HUES6 (cell line): ENCODE results near the gene ZNF587B.
"Not testable (repeated sequence)": the region's sequence is repeated elsewhere in the genome, so short reads cannot be mapped to it uniquely, and the experiment has no call there.

Experiments used
- H3K27ac ChIP-seq: 2 replicates; pipeline ENCODE4 v1.7.0; 2013; ENCODE audit warnings: low read depth, mild to moderate bottlenecking, low read length, inconsistent platforms
- H3K27me3 ChIP-seq: 2 replicates; pipeline ENCODE4 v1.6.1; 2013; ENCODE audit warnings: low read length; ENCODE audit not compliant: control insufficient read depth, insufficient read depth
- H3K36me3 ChIP-seq: 2 replicates; pipeline ENCODE4 v1.6.1; 2013; ENCODE audit warnings: low read length; ENCODE audit not compliant: control insufficient read depth, insufficient read depth
- H3K4me1 ChIP-seq: 2 replicates; pipeline ENCODE4 v1.6.1; 2013; ENCODE audit warnings: low read length; ENCODE audit not compliant: control insufficient read depth, insufficient read depth
- H3K4me3 ChIP-seq: 2 replicates; pipeline ENCODE4 v1.5.1; 2013; ENCODE audit warnings: low read depth, low read length
- H3K9ac ChIP-seq: one replicate; pipeline ENCODE4 v1.6.1; 2013; ENCODE audit warnings: mild to moderate bottlenecking, low read length
- H3K9me3 ChIP-seq: 2 replicates; pipeline ENCODE4 v1.6.1; 2013; ENCODE audit warnings: low read depth, low read length; ENCODE audit not compliant: control insufficient read depth, insufficient read depth

Gene ZNF587B

DNA sequence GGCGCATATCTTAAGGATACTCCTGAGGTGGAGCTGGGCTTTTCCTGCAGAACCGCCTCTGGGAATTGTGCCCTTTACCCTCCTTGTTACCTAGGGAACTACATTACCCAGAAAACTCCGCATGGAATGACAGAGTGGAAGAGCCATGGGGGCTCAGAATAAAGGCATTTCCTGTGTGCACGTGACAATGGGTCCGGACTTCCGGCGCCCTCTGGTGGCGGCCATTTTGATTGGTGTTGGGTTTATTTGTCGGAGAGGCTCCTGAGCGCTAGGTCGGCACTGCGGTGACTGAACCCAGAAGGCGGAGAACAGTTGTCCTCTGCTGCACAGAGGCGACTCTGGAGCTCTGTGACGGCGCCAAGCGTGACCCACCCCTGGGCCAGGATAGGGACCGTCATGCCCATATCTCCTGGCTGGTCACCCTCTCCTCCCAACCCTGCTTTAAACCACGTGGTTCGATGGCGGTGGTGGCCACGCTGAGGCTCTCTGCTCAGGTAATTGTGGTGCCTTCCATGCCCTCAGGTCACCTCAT is at the start of gene ZNF587B:
ZNF587B (plus strand) TSS at position 229 of the 532 bp plus-strand sequence; CDS start at position 459, 230 bp downstream.
- Histone ChIP-seq H3K9ac (peak within 1 kb of the TSS; percentile 94), H3K4me1 (peaks cover 14% of the 10 kb centered on the region), H3K27me3 (no peaks in the 10 kb centered on the region), H3K36me3 (peaks cover 12% of the 10 kb centered on the region), H3K4me3 (peak within 1 kb of the TSS; percentile 87), H3K9me3 (no peaks in the 10 kb centered on the region), H3K27ac (peak within 1 kb of the TSS; percentile 79)

DNA sequence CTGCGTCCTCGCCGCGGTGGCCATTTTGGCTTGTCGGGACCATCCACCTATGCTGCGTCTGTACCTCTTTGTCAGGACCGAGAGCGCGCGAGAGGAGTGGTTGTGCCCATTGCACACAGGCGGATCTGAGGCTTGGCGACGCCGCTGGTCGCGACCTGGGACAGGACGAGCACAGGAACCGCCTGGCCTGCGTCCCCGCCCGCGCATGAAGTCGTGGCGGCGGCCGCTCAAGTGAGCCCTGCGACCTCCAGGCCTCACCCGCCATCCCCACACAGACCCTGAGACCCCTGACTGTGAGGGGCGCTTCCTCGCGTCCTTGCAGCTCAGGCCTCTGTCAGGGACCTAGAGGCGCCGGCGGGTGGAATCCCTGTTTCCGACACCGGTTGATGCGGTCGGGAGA is 43.8 kb upstream of the ZNF587B start:
- H3K4me1 ChIP-seq, result peaks cover 10% of the 10 kb centered on the region; the same call in 1 of the 2 replicates
- H3K27ac ChIP-seq, result no peak overlapping the region
- H3K36me3 ChIP-seq, result peaks cover 25% of the 10 kb centered on the region
- no peak overlapping the region for H3K9ac ChIP-seq
- H3K9me3 ChIP-seq, result peaks cover 8% of the 10 kb centered on the region
- H3K4me3 ChIP-seq, result no peak overlapping the region
- H3K27me3 ChIP-seq, result no peaks in the 10 kb centered on the region

DNA sequence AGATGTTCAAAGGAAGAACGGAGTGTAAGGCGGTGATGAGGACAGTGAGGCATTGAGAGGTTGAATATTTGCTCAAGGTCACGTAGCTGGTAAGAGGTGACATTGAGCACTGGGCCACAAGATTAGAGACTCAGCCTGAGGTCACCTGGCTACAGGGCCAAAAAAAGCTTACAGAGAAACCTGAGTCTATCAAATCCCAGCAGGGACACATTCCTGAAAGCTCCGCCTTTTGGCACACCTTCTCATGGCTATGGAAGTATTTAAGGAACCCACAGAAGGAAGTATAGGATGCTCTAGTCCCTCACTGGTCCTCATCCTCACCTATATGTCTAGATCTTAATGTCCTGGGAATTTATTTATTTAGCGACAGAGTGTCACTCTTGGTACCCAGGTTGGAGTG is 43.2 kb upstream of the ZNF587B start:
- H3K4me1 ChIP-seq, result peaks cover 10% of the 10 kb centered on the region; the same call in 1 of the 2 replicates
- H3K9ac ChIP-seq, result no peak overlapping the region
- H3K27ac ChIP-seq, result no peak overlapping the region
- no peak overlapping the region for H3K4me3 ChIP-seq
- peaks cover 20% of the 10 kb centered on the region for H3K36me3 ChIP-seq
- H3K9me3 ChIP-seq, result peaks cover 6% of the 10 kb centered on the region
- H3K27me3 ChIP-seq, result no peaks in the 10 kb centered on the region

- Histone ChIP-seq H3K4me3 (no peak overlapping the region), H3K9ac (no peak overlapping the region), H3K27ac (no peak overlapping the region), H3K4me1 (peaks cover 10% of the 10 kb centered on the region; the same call in 1 of the 2 replicates), H3K9me3 (peaks cover 6% of the 10 kb centered on the region), H3K27me3 (no peaks in the 10 kb centered on the region), H3K36me3 (peaks cover 18% of the 10 kb centered on the region)
Measured at GRCh38 chr19:57788114-57788692, 41.9 kb upstream of the ZNF587B start.

DNA sequence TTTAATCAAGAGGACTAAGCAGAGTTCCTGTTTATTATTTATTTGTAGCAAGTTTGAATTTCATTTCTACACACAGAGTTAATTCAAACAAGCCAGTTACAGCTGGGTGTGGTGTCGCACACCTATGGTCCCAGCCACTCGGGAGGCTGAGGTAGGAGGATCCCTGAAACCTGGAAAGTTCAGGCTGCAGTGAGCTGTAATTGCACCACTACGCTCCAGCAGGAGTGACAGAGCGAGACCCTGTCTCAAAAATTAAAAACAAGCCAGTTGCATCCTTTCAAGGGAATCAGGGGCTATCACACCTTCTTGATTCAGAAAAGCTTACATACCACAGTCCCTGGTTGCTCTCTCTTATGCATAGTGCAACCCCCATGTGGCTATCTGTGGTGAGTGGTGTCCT is 40.8 kb upstream of the ZNF587B start:
- H3K9ac ChIP-seq, result no peak overlapping the region

DNA sequence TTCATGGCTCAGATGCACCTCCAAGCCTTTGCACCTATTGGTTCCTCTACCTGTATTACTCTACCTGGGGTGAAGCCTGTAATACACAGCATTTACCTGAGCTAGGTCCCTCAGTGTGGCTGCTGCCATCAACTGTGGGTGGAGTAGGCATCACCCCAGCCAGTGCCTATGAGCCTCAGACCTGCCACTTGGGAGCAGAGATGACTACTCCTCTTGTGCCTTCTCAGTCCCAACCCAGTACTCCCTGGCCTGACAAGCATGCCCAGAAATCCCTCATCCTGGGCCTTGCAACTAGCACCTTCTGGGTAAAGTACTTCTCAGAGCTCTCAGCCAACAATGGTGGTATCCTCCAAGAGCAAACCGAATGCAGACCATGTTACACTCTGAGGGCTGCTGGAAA is 33.5 kb upstream of the ZNF587B start:
- H3K9me3 ChIP-seq, H3K36me3 ChIP-seq, H3K9ac ChIP-seq, H3K27me3 ChIP-seq, H3K4me3 ChIP-seq, H3K27ac ChIP-seq: not testable (repeated sequence)
- peaks cover 27% of the 10 kb centered on the region for H3K4me1 ChIP-seq

More for the DNA sequence above, 40.8 kb upstream of the ZNF587B start:
- Histone ChIP-seq H3K4me1 (peaks cover 10% of the 10 kb centered on the region; the same call in 1 of the 2 replicates), H3K9me3 (peaks cover 6% of the 10 kb centered on the region), H3K4me3 (no peak overlapping the region), H3K27ac (no peak overlapping the region), H3K27me3 (no peaks in the 10 kb centered on the region), H3K36me3 (peaks cover 18% of the 10 kb centered on the region)

DNA sequence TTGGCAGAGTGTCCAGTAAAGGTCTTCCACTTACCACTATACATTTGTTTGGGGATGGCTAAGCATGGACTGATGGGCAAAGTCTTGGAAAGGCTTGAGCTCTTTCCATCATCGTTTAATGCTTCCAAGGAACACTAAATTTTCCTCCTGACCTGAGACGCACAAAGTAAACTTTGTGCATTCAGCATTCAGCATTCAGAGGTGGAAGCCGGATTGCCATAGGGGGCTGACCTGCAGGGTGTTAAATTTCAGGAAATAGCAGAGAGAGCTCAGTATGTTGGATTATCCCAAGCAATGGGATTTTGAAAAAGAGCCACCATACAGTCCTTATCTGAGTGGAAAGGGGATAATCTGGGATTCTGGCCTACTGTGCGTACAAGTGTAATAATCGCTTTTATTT is 29.4 kb upstream of the ZNF587B start:
- Histone ChIP-seq H3K9ac (peak overlapping the region; percentile 55), H3K4me3 (0 out of 2 replicates have a peak overlapping the region, but pooled peaks have one; percentile 25), H3K4me1 (peaks cover 48% of the 10 kb centered on the region), H3K36me3 (peaks cover 8% of the 10 kb centered on the region; the same call in 1 of the 2 replicates), H3K27ac (peak overlapping the region; percentile 79; the same call in 1 of the 2 replicates), H3K9me3 (no peaks in the 10 kb centered on the region), H3K27me3 (no peaks in the 10 kb centered on the region)

DNA sequence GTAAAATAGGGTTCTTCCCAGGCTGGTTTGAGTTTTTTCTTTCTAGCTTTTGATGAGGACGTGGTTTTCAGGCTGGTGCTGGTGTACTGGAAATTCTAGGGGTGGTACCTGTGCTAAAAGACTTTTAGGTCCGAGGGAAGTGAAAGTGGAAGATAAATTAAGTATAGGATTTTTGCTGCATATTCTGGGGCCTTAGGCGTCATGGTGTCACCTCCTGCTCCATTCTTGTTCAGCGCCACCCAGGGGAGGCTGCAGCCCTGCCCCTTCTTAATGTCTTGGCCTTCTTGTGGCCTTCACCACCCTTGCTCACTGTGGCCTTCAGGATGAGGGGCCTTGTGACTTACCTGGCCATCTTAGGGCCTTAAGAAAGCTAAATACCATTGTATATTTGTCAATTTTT is 27.8 kb upstream of the ZNF587B start:
- peak overlapping the region; percentile 48 for H3K9ac ChIP-seq
- no peaks in the 10 kb centered on the region for H3K9me3 ChIP-seq
- no peaks in the 10 kb centered on the region for H3K27me3 ChIP-seq
- H3K4me1 ChIP-seq, result peaks cover 50% of the 10 kb centered on the region
- peak overlapping the region; percentile 83 for H3K27ac ChIP-seq
- peaks cover 12% of the 10 kb centered on the region; the same call in 1 of the 2 replicates for H3K36me3 ChIP-seq
- no peak overlapping the region for H3K4me3 ChIP-seq

DNA sequence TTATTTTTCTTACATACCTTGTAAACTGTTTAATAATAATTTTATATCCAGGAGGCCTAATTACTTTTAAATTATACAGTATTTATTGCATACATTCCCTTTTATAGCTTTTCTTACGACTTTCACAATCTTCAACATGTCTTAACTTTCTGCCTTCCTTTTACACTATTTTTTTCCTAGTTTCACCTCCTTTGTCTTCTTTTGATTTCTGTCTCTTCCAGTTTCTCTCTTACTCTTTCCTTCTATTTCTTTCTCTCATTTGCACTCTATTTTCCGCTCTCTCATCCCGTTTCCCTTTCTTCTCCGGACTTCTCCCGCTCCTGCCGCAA is 26.9 kb upstream of the ZNF587B start:
- Histone ChIP-seq H3K9ac (peak overlapping the region; percentile 94), H3K4me1 (peaks cover 50% of the 10 kb centered on the region), H3K9me3 (no peaks in the 10 kb centered on the region), H3K36me3 (peaks cover 22% of the 10 kb centered on the region), H3K27ac (peak overlapping the region; percentile 98), H3K27me3 (no peaks in the 10 kb centered on the region), H3K4me3 (peak overlapping the region; percentile 73)

GRCh38 chr19:57803594-57804325 is 26.3 kb upstream of the ZNF587B start:
- Histone ChIP-seq H3K4me1 (peaks cover 50% of the 10 kb centered on the region), H3K9me3 (no peaks in the 10 kb centered on the region), H3K36me3 (peaks cover 26% of the 10 kb centered on the region), H3K4me3 (peak overlapping the region; percentile 73), H3K9ac (peak overlapping the region; percentile 94), H3K27ac (peak overlapping the region; percentile 98), H3K27me3 (no peaks in the 10 kb centered on the region)

DNA sequence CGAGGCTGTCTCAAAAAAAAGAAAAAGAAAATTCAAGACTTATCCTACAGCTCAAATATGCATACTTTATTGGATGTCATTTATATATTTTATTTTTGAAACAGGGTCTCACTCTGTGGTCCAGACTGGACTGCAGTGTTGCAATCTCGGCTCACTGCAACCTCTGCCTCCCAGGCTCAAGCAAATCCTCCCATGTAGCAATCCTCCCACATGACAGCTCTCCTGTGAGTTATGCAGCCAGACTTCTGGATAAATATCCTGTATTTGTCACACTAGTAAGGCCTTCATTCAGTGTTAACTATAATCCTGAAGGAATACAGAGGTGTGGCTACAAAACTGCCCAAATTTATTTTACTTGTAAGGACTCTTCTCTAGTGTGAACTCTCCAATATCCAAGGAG is 22.6 kb upstream of the ZNF587B start:
- Histone ChIP-seq H3K9ac (no peak overlapping the region), H3K4me1 (peaks cover 20% of the 10 kb centered on the region), H3K9me3 (no peaks in the 10 kb centered on the region), H3K27me3 (no peaks in the 10 kb centered on the region), H3K27ac (no peak overlapping the region), H3K4me3 (no peak overlapping the region), H3K36me3 (peaks cover 52% of the 10 kb centered on the region)
